Neural progenitor cell (in vitro differentiated cells): Measurements from ENCODE around the gene KIF12.

Experiments
- CTCF ChIP-seq: fragments of 200-600 bp; sonication (generic); IDR thresholded peaks from 2 replicates; pipeline ENCODE4 v1.5.1; 2017; ENCODE audit warnings: antibody characterized with exemption, mild to moderate bottlenecking
- EZH2 ChIP-seq: fragments of 200-600 bp; sonication (generic); IDR thresholded peaks from 2 replicates; pipeline ENCODE4 v1.6.1; 2017; ENCODE audit warnings: antibody characterized with exemption, mild to moderate bottlenecking, moderate library complexity

- peak; percentile 82 for TF ChIP-seq CTCF
- TF ChIP-seq EZH2, result no peak
Observed at GRCh38 chr9:114082017-114082762, 16.9 kb downstream of the KIF12 start.
